Measurements from ENCODE around the gene FAM13A. TPM values are rescaled to one million over a fixed set of nuclear protein-coding genes. Genes with fewer than 3 reads are reported as not detected.

Gene FAM13A
- total and polyA plus RNA-seq, 2 of the 8 experiments (the other 6 are each of a cell fraction or from before 2014, with no cell fraction given), result 7.1 to 16.5 TPM

DNA sequence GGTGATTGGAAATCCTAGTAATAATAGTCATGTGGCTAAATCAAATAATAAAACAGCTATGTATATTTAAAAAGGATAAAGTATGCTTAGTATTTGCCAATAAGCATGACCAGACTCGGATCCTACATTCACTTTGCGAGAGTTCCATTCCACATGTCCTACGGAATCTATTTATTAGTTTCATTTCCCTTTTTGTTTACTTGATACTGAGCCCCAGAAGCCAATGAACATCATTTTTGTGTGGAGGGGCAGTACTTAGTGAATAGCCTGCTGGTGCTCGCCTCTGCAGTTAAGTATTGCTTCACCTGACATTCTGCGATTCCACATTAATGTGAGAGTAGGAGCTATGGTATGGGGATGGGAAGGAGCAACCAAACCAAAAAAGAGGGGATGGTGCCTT, 300.8 kb downstream of the FAM13A start:
- Histone ChIP-seq H2AFZ (ENCODE audit: low read length) (no peak overlapping the region), H3K4me1 (replicated peaks in 1 of 4; ENCODE audit: control insufficient read depth in 3 of 4, insufficient read depth in 4 of 4, low read length in 3 of 4) (peaks cover 3 to 11% (median 8%) of the 10 kb centered on the region in 4 experiments; a peak in 4 of 7 replicates), H3K4me3 (ENCODE audit: extremely low read depth in 1 of 4, insufficient read depth in 2 of 4, low read depth in 3 of 4, low read length in 4 of 4) (no peak overlapping the region), H3K56ac (replicated peaks; ENCODE audit: insufficient read length, low read depth, low read length) (no peak overlapping the region), H2BK12ac (ENCODE audit: low read depth, low read length) (no peak overlapping the region), H4K5ac (ENCODE audit: insufficient read length, low read depth, low read length) (no peak overlapping the region), H3K79me1 (ENCODE audit: low read depth, low read length) (no peaks in the 10 kb centered on the region), H2AK5ac (ENCODE audit: low read depth, low read length) (no peak overlapping the region), H3K4me2 (ENCODE audit: insufficient read depth in 1 of 2, low read depth in 2 of 2, low read length in 2 of 2) (no peak overlapping the region), H4K20me1 (replicated peaks in 1 of 2; ENCODE audit: control insufficient read depth in 1 of 2, insufficient read depth in 2 of 2, low read length in 2 of 2) (peaks cover 0 to 3% of the 10 kb centered on the region in 2 experiments), H4K8ac (ENCODE audit: extremely low read depth, insufficient read depth, low read length) (no peak overlapping the region), H3K4ac (replicated peaks; ENCODE audit: insufficient read length, low read depth, low read length) (no peak overlapping the region), H3K27ac (ENCODE audit: low read depth, low read length) (no peak overlapping the region), H3K18ac (ENCODE audit: extremely low read depth, low read length) (no peak overlapping the region), H3K79me2 (ENCODE audit: control insufficient read depth in 1 of 2, insufficient read depth in 2 of 2, low read length in 2 of 2) (no peaks in the 10 kb centered on the region), H3K27me3 (replicated peaks in 1 of 4; ENCODE audit: control insufficient read depth in 3 of 4, extremely low read depth in 1 of 4, insufficient read depth in 3 of 4, low read length in 3 of 4) (no peaks in the 10 kb centered on the region), H2BK20ac (ENCODE audit: low read length) (no peak overlapping the region), H2BK120ac (replicated peaks; ENCODE audit: low read depth, low read length) (no peak overlapping the region), H3K9me3 (ENCODE audit: insufficient read depth in 2 of 2, low read depth in 1 of 2, low read length in 1 of 2) (no peaks in the 10 kb centered on the region), H3K23me2 (ENCODE audit: low read depth, low read length) (no peaks in the 10 kb centered on the region), H3K9ac (replicated peaks in 1 of 4; ENCODE audit: extremely low read depth in 1 of 4, low read depth in 3 of 4, low read length in 3 of 4) (no peak overlapping the region), H2BK15ac (ENCODE audit: low read length) (no peak overlapping the region), H3K14ac (ENCODE audit: insufficient read length) (no peak overlapping the region), H3K36me3 (ENCODE audit: control insufficient read depth in 2 of 4, insufficient read depth in 4 of 4, low read length in 3 of 4) (peaks cover 0 to 3% (median 0%) of the 10 kb centered on the region in 4 experiments; a peak in 1 of 8 replicates), H3K23ac (ENCODE audit: insufficient read length) (no peak overlapping the region), H2BK5ac (ENCODE audit: low read depth, low read length) (no peak overlapping the region), H4K91ac (replicated peaks; ENCODE audit: insufficient read length, low read length) (no peak overlapping the region)
- no peak for FAIRE-seq
- TF ChIP-seq FOSL1 (IDR thresholded peaks at IDR 0.05; ENCODE audit: insufficient read depth, low read depth, low read length), result no peak
- no peak for TF ChIP-seq TEAD4 (IDR thresholded peaks at IDR 0.05; ENCODE audit: low read depth, low read length)
- no peak for TF ChIP-seq KDM5A (IDR thresholded peaks at IDR 0.05; ENCODE audit: low read length)
- TF ChIP-seq HDAC6 (IDR thresholded peaks at IDR 0.05; ENCODE audit: low read depth, low read length), result no peak
- TF ChIP-seq POLR2A (IDR thresholded peaks at IDR 0.05; ENCODE audit: control extremely low read depth in 1 of 2, low read depth in 2 of 2, low read length in 2 of 2), result no peak
- DNase-seq (ENCODE audit: low read depth in 1 of 2, low spot score in 2 of 2), result no peak
- POLR2A ChIA-PET (ENCODE audit: partially characterized antibody), result no interaction called here
- CTCF ChIA-PET (ENCODE audit: partially characterized antibody), result interaction anchor here (0.8 to 2.3 kb wide), 3 partner anchors 9 to 267 kb away, joined by 3 to 7 read pairs (median 3); no protein-coding TSS in a partner anchor
- WGBS, 2 experiments (ENCODE audit: extremely low coverage in 1 of 2, insufficient coverage in 1 of 2, insufficient read length in 1 of 2, insufficient replicate concordance in 2 of 2, low coverage in 1 of 2, low lambda C conversion rate in 2 of 2, missing lambda C conversion rate in 1 of 2), result 90% methylated on average over 5 of the region's 5 CpGs; no CpG with 5 or more reads in 1 of the 2 experiments

Measured in H1 (cell line).